HepG2 (cell line): Measurements from ENCODE around the gene SND1.

Source experiments
- MXI1 ChIP-seq: IDR thresholded peaks from 3 replicates; pipeline ENCODE4 v1.6.1; 2012; ENCODE audit warnings: low read depth, low read length, inconsistent platforms, borderline replicate concordance
- PHF20 ChIP-seq: sonication (generic); formaldehyde crosslinking; IDR thresholded peaks from 2 replicates; pipeline ENCODE4 v1.5.0; 2020; ENCODE audit warnings: mild to moderate bottlenecking, missing genetic modification reagents
- RBFOX2 ChIP-seq: fragments of 200-400 bp; formaldehyde crosslinking; IDR thresholded peaks from 2 replicates; pipeline ENCODE4 v1.6.1; 2017; ENCODE audit warnings: low read depth, mild to moderate bottlenecking, low read length
- STAT5B ChIP-seq: sonication (generic); formaldehyde crosslinking; IDR thresholded peaks from 2 replicates; pipeline ENCODE4 v1.4.0; 2020; ENCODE audit warnings: missing genetic modification reagents

DNA sequence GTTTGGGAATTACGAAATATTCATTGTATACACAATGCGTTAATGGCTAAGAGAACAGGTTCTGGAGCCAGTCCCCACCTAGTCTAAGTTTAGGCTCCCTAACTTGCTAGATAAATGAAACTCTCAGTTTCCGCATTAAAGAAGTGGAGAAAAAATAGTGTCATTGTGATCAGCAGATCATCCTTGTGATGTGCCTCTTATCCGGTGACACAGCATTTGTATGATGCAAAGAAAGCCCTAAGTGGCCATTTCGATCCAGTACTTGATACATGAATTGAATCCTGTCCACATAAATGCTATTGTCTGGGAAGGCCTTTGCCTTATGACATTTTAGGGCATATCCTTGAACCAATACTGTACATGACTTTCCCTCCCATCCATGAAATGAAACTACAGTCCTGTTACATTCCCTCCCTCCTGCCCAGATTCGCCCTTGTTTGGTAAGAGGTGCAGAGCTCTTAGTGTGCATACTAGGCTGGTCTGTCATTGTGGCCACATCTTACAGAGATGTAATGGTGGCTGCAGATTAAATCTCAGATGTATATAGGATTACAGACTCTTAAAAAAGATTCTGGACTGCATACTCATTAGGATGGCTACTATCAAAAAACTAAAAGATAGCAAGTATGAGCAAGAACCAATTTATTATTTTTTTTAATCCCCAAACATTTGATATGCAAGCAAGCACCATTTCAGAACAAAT lies 298.4 kb downstream of the SND1 start:
- TF ChIP-seq PHF20 (CRISPR knock-in tag) (no peak), STAT5B (no peak), MXI1 (no peak), RBFOX2 (no peak)
